Stomach (tissue), 4 donors: Measurements from ENCODE around the gene ITCH.

ENCODE experiments used
- CTCF ChIP-seq, 7 experiments: fragments of 450-650 bp in 4 of 7; fragments of 200-600 bp in 3 of 7; sonication (generic) in 3 of 7; IDR thresholded peaks; one replicate each; pipeline ENCODE4 v1.5.1; 2016 to 2019; ENCODE audit warnings: antibody characterized with exemption in 7 of 7, control low read depth in 2 of 7, mild to moderate bottlenecking in 1 of 7
- EP300 ChIP-seq: sonication (generic); formaldehyde crosslinking; IDR thresholded peaks from one replicate; pipeline ENCODE4 v1.6.1; 2017; ENCODE audit warnings: antibody characterized with exemption

DNA sequence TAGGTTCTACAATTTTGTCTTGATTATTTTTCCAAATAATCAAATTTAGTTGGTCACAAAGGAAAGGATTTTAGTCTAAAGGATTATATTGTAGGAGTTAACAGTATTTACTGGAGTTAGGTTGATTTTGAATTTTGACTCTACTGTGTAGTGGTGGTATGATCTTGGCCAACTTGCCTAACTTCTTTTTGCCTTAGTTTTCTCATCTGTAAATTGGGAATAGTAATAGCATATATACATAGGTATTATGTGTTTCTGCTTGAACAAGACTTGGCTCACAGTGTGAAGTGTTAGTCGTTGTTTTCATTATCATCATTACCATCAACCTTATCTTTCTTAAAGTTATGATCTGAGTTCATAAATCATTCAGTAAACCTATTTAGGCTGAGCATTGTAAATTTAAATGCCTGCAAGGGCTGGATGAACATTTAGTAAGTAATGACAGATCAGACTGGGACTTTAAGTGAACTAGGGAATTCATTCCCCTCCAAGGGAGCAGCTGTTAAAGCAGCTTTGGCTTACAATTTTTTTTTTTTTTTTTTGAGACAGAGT lies 11.2 kb downstream of the ITCH start:
- no peak for TF ChIP-seq EP300
- TF ChIP-seq CTCF (IDR thresholded peaks at IDR 0.05) = no peak
